Stimulated activated naive B cell treated with anti-CD40 and anti-IgM and Interleukin-4, amounts not matched to agents 10 μg/mL and 1 μg/mL and 100 μg/mL, for 72 hours (primary cell): Measurements from ENCODE around the gene DNAH17.
A peak's percentile ranks its signal among the peaks of the same experiment; 100 is the strongest.
"Not testable (repeated sequence)": the region's sequence is repeated elsewhere in the genome, so short reads cannot be mapped to it uniquely, and the experiment has no call there.

ENCODE experiments used
- ATAC-seq, 2 donors: fragments of 150-1000 bp; cut with Tn5 transposase; replicated peaks; 2 replicates each; pipeline ENCODE4 v1.10.0; 2021; ENCODE audit warnings: moderate library complexity in 1 of 2
- DNase-seq: peaks from one replicate; pipeline ENCODE4 v3.0.0; 2021
- H3K27ac Mint-ChIP-seq: one replicate; pipeline ENCODE4 v1.8.0; 2022; ENCODE audit warnings: mild to moderate bottlenecking, mixed read lengths
- H3K27me3 Mint-ChIP-seq, 2 donors: one replicate each; pipeline ENCODE4 v1.8.0; 2022; ENCODE audit warnings: mixed read lengths in 2 of 2
- H3K36me3 Mint-ChIP-seq, 2 donors: one replicate each; pipeline ENCODE4 v1.8.0; 2022; ENCODE audit warnings: mixed read lengths in 2 of 2, mild to moderate bottlenecking in 1 of 2
- H3K4me1 Mint-ChIP-seq, 2 donors: one replicate each; pipeline ENCODE4 v1.8.0; 2022; ENCODE audit warnings: mixed read lengths in 2 of 2, mild to moderate bottlenecking in 1 of 2
- H3K4me3 Mint-ChIP-seq, 2 donors: one replicate each; pipeline ENCODE4 v1.8.0; 2022; ENCODE audit warnings: mild to moderate bottlenecking in 2 of 2, mixed read lengths in 2 of 2, moderate library complexity in 1 of 2
- H3K9me3 Mint-ChIP-seq, 2 donors: one replicate each; pipeline ENCODE4 v1.8.0; 2022; ENCODE audit warnings: mixed read lengths in 2 of 2, mild to moderate bottlenecking in 1 of 2

Gene DNAH17

GRCh38 chr17:78523934-78524655, 53.1 kb downstream of the DNAH17 start:
- DNase-seq: no peak
- Mint-ChIP-seq H3K4me3 (no peak overlapping the region), H3K9me3 (no peaks in the 10 kb centered on the region), H3K27me3 (peaks cover 0 to 7% of the 10 kb centered on the region in 2 donors), H3K36me3 (no peaks in the 10 kb centered on the region), H3K27ac (no peak overlapping the region), H3K4me1 (no peaks in the 10 kb centered on the region)
- ATAC-seq: no peak

- ATAC-seq: no peak
- peak overlapping the region; percentile 88 for H3K27ac Mint-ChIP-seq
- no peaks in the 10 kb centered on the region for H3K9me3 Mint-ChIP-seq
- no peaks in the 10 kb centered on the region for H3K4me1 Mint-ChIP-seq
- H3K27me3 Mint-ChIP-seq: peaks cover 0 to 12% of the 10 kb centered on the region in 2 donors
- H3K4me3 Mint-ChIP-seq: no peak overlapping the region
- DNase-seq: no peak
- no peaks in the 10 kb centered on the region for H3K36me3 Mint-ChIP-seq
Measured at GRCh38 chr17:78522031-78522809, 55.0 kb downstream of the DNAH17 start.

GRCh38 chr17:78517421-78517820, 59.8 kb downstream of the DNAH17 start:
- Mint-ChIP-seq H3K27me3 (peaks cover 0 to 7% of the 10 kb centered on the region in 2 donors), H3K4me1 (no peaks in the 10 kb centered on the region), H3K4me3 (no peak overlapping the region), H3K9me3 (no peaks in the 10 kb centered on the region), H3K36me3 (no peaks in the 10 kb centered on the region), H3K27ac (no peak overlapping the region)
- ATAC-seq (no peak), DNase-seq (no peak)

GRCh38 chr17:78515480-78515879, 61.7 kb downstream of the DNAH17 start:
- Mint-ChIP-seq H3K27ac (no peak overlapping the region), H3K4me3 (no peak overlapping the region), H3K4me1 (no peaks in the 10 kb centered on the region), H3K27me3 (peaks cover 0 to 5% of the 10 kb centered on the region in 2 donors), H3K9me3 (no peaks in the 10 kb centered on the region), H3K36me3 (no peaks in the 10 kb centered on the region)
- no peak for ATAC-seq
- no peak for DNase-seq

- peaks cover 0 to 5% of the 10 kb centered on the region in 2 donors for H3K27me3 Mint-ChIP-seq
- H3K4me1 Mint-ChIP-seq: no peaks in the 10 kb centered on the region
- no peaks in the 10 kb centered on the region for H3K9me3 Mint-ChIP-seq
- ATAC-seq (no peak), DNase-seq (no peak)
- H3K27ac Mint-ChIP-seq: no peak overlapping the region
- H3K4me3 Mint-ChIP-seq: no peak overlapping the region
- no peaks in the 10 kb centered on the region for H3K36me3 Mint-ChIP-seq
Measured at GRCh38 chr17:78514521-78514920, 62.7 kb downstream of the DNAH17 start.

GRCh38 chr17:78512976-78513375, 64.2 kb downstream of the DNAH17 start:
- no peak for DNase-seq
- H3K27me3 Mint-ChIP-seq: peaks cover 6 to 10% of the 10 kb centered on the region in 2 donors
- no peaks in the 10 kb centered on the region for H3K4me1 Mint-ChIP-seq
- H3K36me3 Mint-ChIP-seq: no peaks in the 10 kb centered on the region
- no peaks in the 10 kb centered on the region for H3K9me3 Mint-ChIP-seq
- ATAC-seq: no peak
- no peak overlapping the region for H3K27ac Mint-ChIP-seq
- no peak overlapping the region for H3K4me3 Mint-ChIP-seq

GRCh38 chr17:78510141-78511075, 66.8 kb downstream of the DNAH17 start:
- Mint-ChIP-seq H3K36me3 (no peaks in the 10 kb centered on the region), H3K9me3 (no peaks in the 10 kb centered on the region), H3K27ac (no peak overlapping the region), H3K4me1 (no peaks in the 10 kb centered on the region), H3K4me3 (no peak overlapping the region), H3K27me3 (peaks cover 6 to 8% of the 10 kb centered on the region in 2 donors)
- ATAC-seq (no peak), DNase-seq (no peak)

- H3K4me3 Mint-ChIP-seq: no peak overlapping the region
- ATAC-seq (no peak), DNase-seq (no peak)
- H3K4me1 Mint-ChIP-seq: no peaks in the 10 kb centered on the region
- H3K36me3 Mint-ChIP-seq: no peaks in the 10 kb centered on the region
- H3K9me3 Mint-ChIP-seq: no peaks in the 10 kb centered on the region
- no peak overlapping the region for H3K27ac Mint-ChIP-seq
- peaks cover 6 to 8% of the 10 kb centered on the region in 2 donors for H3K27me3 Mint-ChIP-seq
Measured at GRCh38 chr17:78507526-78507925, 69.7 kb downstream of the DNAH17 start.

- Mint-ChIP-seq H3K36me3 (no peaks in the 10 kb centered on the region), H3K4me3 (no peak overlapping the region), H3K4me1 (no peaks in the 10 kb centered on the region), H3K9me3 (no peaks in the 10 kb centered on the region), H3K27me3 (peaks cover 6 to 8% of the 10 kb centered on the region in 2 donors), H3K27ac (no peak overlapping the region)
- no peak for ATAC-seq
- DNase-seq: no peak
Measured at GRCh38 chr17:78506454-78507309, 70.5 kb downstream of the DNAH17 start.

- no peaks in the 10 kb centered on the region for H3K9me3 Mint-ChIP-seq
- no peak for ATAC-seq
- H3K4me3 Mint-ChIP-seq: no peak overlapping the region
- peaks cover 6 to 8% of the 10 kb centered on the region in 2 donors for H3K27me3 Mint-ChIP-seq
- no peaks in the 10 kb centered on the region for H3K36me3 Mint-ChIP-seq
- DNase-seq: no peak
- H3K4me1 Mint-ChIP-seq: no peaks in the 10 kb centered on the region
- peak overlapping the region; percentile 42 for H3K27ac Mint-ChIP-seq
Measured at GRCh38 chr17:78504156-78504925, 72.9 kb downstream of the DNAH17 start.

- not testable (repeated sequence) for H3K27ac Mint-ChIP-seq, H3K27me3 Mint-ChIP-seq, ATAC-seq, H3K4me1 Mint-ChIP-seq, H3K9me3 Mint-ChIP-seq, H3K4me3 Mint-ChIP-seq, DNase-seq, H3K36me3 Mint-ChIP-seq
Measured at GRCh38 chr17:78503388-78503787, 73.8 kb downstream of the DNAH17 start.

GRCh38 chr17:78502611-78503148, 74.5 kb downstream of the DNAH17 start:
- no peaks in the 10 kb centered on the region for H3K4me1 Mint-ChIP-seq
- no peak overlapping the region for H3K27ac Mint-ChIP-seq
- no peaks in the 10 kb centered on the region for H3K36me3 Mint-ChIP-seq
- DNase-seq (no peak), ATAC-seq (no peak)
- H3K27me3 Mint-ChIP-seq: peaks cover 0 to 4% of the 10 kb centered on the region in 2 donors
- H3K4me3 Mint-ChIP-seq: no peak overlapping the region
- no peaks in the 10 kb centered on the region for H3K9me3 Mint-ChIP-seq
